Esophagus muscularis mucosa (tissue), 4 donors: Measurements from ENCODE around the gene ACAP3. TPM values are rescaled to one million over a fixed set of nuclear protein-coding genes. Genes with fewer than 3 reads are reported as not detected.
A peak's percentile ranks its signal among the peaks of the same experiment; 100 is the strongest.

Experiments
- DNase-seq: peaks from one replicate; pipeline ENCODE4 v3.0.0-alpha.2; 2017; ENCODE audit errors: extremely low spot score
- H3K27ac ChIP-seq, 4 donors: fragments of 200-600 bp; sonication (generic); replicated peaks in 1 of 4; 1 replicate in 3 of 4; 2 replicates in 1 of 4; pipeline ENCODE4 v1.5.1; 2016 to 2019; ENCODE audit warnings: mild to moderate bottlenecking in 1 of 4
- H3K27me3 ChIP-seq, 4 donors: fragments of 200-600 bp; sonication (generic); one replicate each; pipeline versions ENCODE4 v1.5.1 to v1.6.0; 2016 to 2019
- H3K36me3 ChIP-seq, 4 donors: fragments of 200-600 bp; sonication (generic); one replicate each; pipeline ENCODE4 v1.5.1; 2016 to 2019
- H3K4me1 ChIP-seq, 4 donors: fragments of 200-600 bp; sonication (generic); one replicate each; pipeline ENCODE4 v1.5.1; 2016 to 2019
- H3K4me3 ChIP-seq, 4 donors: fragments of 200-600 bp; sonication (generic); 1 replicate in 2 of 4; 2 replicates in 2 of 4; pipeline ENCODE4 v1.5.1; 2016 to 2019; ENCODE audit warnings: mild to moderate bottlenecking in 4 of 4, moderate library complexity in 1 of 4
- H3K9me3 ChIP-seq, 4 donors: fragments of 200-600 bp; sonication (generic); 1 replicate in 3 of 4; 2 replicates in 1 of 4; pipeline ENCODE4 v1.5.1; 2016 to 2019
- CTCF ChIP-seq, 3 experiments: fragments of 200-600 bp in 2 of 3; fragments of 450-650 bp in 1 of 3; sonication (generic) in 2 of 3; IDR thresholded peaks; one replicate each; pipeline ENCODE4 v1.5.1; 2017 to 2019; ENCODE audit warnings: antibody characterized with exemption in 3 of 3, mild to moderate bottlenecking in 2 of 3, moderate library complexity in 1 of 3
- EP300 ChIP-seq: sonication (generic); formaldehyde crosslinking; IDR thresholded peaks from one replicate; pipeline ENCODE4 v1.6.1; 2017; ENCODE audit warnings: antibody characterized with exemption
- POLR2A ChIP-seq: fragments of 450-650 bp; IDR thresholded peaks from one replicate; pipeline ENCODE4 v1.6.1; 2017; ENCODE audit warnings: antibody characterized with exemption, moderate library complexity, mild to moderate bottlenecking, low read depth
- POLR2AphosphoS5 ChIP-seq, 2 donors: sonication (generic); formaldehyde crosslinking; IDR thresholded peaks; one replicate each; pipeline ENCODE4 v1.6.1; 2017; ENCODE audit warnings: antibody characterized with exemption in 2 of 2
- WGBS: methylation state at CpG from one replicate; pipeline ENCODE4 v1.1.5; 2018; 5-methylcytosine and 5-hydroxymethylcytosine counted together
- intact Hi-C: fragments of 100-400 bp; cut with DNase I; formaldehyde crosslinking; loops from one replicate; pipeline ENCODE4 v1.15.1; 2023
- total RNA-seq, 4 donors: library from RNA; depleted of rRNA; stranded (reverse); fragments of >200 nt; gene quantifications; one replicate each; pipeline versions ENCODE4 v1.1.0 to v1.2.1, GENCODE V29; 2016

ACAP3 gene
- total RNA-seq, 4 donors from 2014 or later = 34.8 to 63.2 (median 47.4) TPM

GRCh38 chr1:1322952-1323351 is 15.2 kb upstream of the ACAP3 start:
- WGBS = 82% methylated on average over 10 of the region's 10 CpGs
- Histone ChIP-seq H3K4me3 (peak overlapping the region in 1 of 4 donors; percentile 30), H3K27me3 (no peaks in the 10 kb centered on the region), H3K9me3 (no peaks in the 10 kb centered on the region), H3K36me3 (peaks cover 11 to 55% (median 41%) of the 10 kb centered on the region in 4 donors), H3K4me1 (peaks cover 57 to 87% (median 83%) of the 10 kb centered on the region in 4 donors), H3K27ac (peak overlapping the region in 1 of 4 donors; percentile 10)
- TF ChIP-seq POLR2AphosphoS5 (IDR thresholded peaks at IDR 0.05) (no peak), EP300 (no peak), POLR2A (no peak), CTCF (IDR thresholded peaks at IDR 0.05) (no peak)
- intact Hi-C loops = no loop called here
- no peak for DNase-seq

- intact Hi-C loops = no loop called here
- WGBS = 86% methylated on average over 10 of the region's 14 CpGs
- no peak for TF ChIP-seq POLR2AphosphoS5 (IDR thresholded peaks at IDR 0.05)
- no peak for TF ChIP-seq CTCF (IDR thresholded peaks at IDR 0.05)
- no peak for TF ChIP-seq POLR2A
- TF ChIP-seq EP300 = no peak
- no peak for DNase-seq
- Histone ChIP-seq H3K4me1 (peaks cover 63 to 93% (median 89%) of the 10 kb centered on the region in 4 donors), H3K4me3 (no peak overlapping the region), H3K27ac (no peak overlapping the region), H3K9me3 (no peaks in the 10 kb centered on the region), H3K27me3 (no peaks in the 10 kb centered on the region), H3K36me3 (peaks cover 6 to 49% (median 35%) of the 10 kb centered on the region in 4 donors)
These were observed 14.7 kb upstream of the ACAP3 start for GRCh38 chr1:1322418-1322817.

GRCh38 chr1:1321477-1321876 is 13.7 kb upstream of the ACAP3 start:
- Histone ChIP-seq H3K4me1 (peaks cover 57 to 93% (median 91%) of the 10 kb centered on the region in 4 donors), H3K4me3 (no peak overlapping the region), H3K9me3 (no peaks in the 10 kb centered on the region), H3K27me3 (no peaks in the 10 kb centered on the region), H3K27ac (peak overlapping the region; percentile 80 to 84 (median 84)), H3K36me3 (peaks cover 2 to 46% (median 29%) of the 10 kb centered on the region in 4 donors)
- 86% methylated on average over 8 of the region's 8 CpGs for WGBS
- TF ChIP-seq POLR2A = no peak
- no peak for TF ChIP-seq POLR2AphosphoS5 (IDR thresholded peaks at IDR 0.05)
- no peak for TF ChIP-seq EP300
- no peak for TF ChIP-seq CTCF (IDR thresholded peaks at IDR 0.05)
- DNase-seq = no peak
- intact Hi-C loops = no loop called here

- Histone ChIP-seq H3K27me3 (no peaks in the 10 kb centered on the region), H3K4me1 (peaks cover 50 to 93% (median 91%) of the 10 kb centered on the region in 4 donors), H3K9me3 (no peaks in the 10 kb centered on the region), H3K36me3 (peaks cover 8 to 51% (median 30%) of the 10 kb centered on the region in 4 donors), H3K4me3 (no peak overlapping the region), H3K27ac (peak overlapping the region; percentile 80 to 84 (median 84))
- WGBS = 70% methylated on average over 14 of the region's 23 CpGs
- no peak for TF ChIP-seq POLR2AphosphoS5 (IDR thresholded peaks at IDR 0.05)
- TF ChIP-seq EP300 = no peak
- TF ChIP-seq CTCF (IDR thresholded peaks at IDR 0.05) = no peak
- TF ChIP-seq POLR2A = no peak
- no peak for DNase-seq
- intact Hi-C loops = no loop called here
These were observed 13.1 kb upstream of the ACAP3 start for GRCh38 chr1:1320666-1321448.
